Keratinocyte (primary cell): ENCODE measurements around the gene CFAP299.

ENCODE experiments used
- EZH2 ChIP-seq: IDR thresholded peaks from one replicate; pipeline ENCODE4 v1.6.1; 2012; ENCODE audit warnings: inconsistent platforms, mild to moderate bottlenecking, low read length, moderate library complexity
- TF ChIP-seq, protein P1 (sequence below), 3 experiments: IDR thresholded peaks in 1 of 3; conservative IDR thresholded peaks in 1 of 3; optimal IDR thresholded peaks in 1 of 3; 2 replicates in 2 of 3; 3 replicates in 1 of 3; pipeline versions ENCODE3 to v1.5.1; 2011; ENCODE audit warnings: low read length in 3 of 3, mild to moderate bottlenecking in 3 of 3, moderate library complexity in 2 of 3, control low read depth in 1 of 3, inconsistent platforms in 1 of 3; ENCODE audit not compliant: insufficient read depth in 2 of 3; ENCODE audit errors: extremely low read depth in 1 of 3

DNA sequence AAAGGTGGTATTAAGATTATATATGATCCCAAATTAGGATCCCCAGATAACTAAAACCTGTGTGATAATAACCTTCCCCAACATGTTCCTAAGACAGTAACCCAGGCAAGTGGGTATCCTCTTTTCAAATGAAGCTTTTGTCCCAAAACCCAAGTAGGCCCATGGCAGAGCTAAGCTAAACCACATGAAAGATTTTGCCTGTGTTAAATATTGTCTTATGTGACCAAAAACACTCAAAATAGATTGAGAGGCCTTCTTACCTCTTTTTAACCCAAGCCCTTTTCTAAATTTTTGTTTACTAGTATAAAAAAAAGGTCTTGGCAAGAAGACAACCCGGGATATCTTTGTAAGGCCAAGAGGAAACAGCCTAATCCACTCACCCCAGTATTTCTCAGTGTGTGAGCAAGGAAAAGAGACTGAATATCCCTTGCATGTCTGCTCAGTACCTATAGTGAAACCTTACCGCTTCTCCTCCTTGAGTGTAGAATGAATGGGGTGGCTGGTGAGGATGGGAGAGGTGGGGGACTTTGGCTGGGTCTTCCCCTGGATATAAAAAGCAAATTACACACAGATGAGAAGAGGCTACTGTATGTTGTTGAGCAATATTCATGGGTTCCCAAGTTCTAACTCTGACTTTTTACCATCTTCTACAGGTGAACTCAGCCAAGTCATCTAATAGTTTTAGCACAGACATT is 506.2 kb downstream of the CFAP299 start:
- TF ChIP-seq, protein P1, sequence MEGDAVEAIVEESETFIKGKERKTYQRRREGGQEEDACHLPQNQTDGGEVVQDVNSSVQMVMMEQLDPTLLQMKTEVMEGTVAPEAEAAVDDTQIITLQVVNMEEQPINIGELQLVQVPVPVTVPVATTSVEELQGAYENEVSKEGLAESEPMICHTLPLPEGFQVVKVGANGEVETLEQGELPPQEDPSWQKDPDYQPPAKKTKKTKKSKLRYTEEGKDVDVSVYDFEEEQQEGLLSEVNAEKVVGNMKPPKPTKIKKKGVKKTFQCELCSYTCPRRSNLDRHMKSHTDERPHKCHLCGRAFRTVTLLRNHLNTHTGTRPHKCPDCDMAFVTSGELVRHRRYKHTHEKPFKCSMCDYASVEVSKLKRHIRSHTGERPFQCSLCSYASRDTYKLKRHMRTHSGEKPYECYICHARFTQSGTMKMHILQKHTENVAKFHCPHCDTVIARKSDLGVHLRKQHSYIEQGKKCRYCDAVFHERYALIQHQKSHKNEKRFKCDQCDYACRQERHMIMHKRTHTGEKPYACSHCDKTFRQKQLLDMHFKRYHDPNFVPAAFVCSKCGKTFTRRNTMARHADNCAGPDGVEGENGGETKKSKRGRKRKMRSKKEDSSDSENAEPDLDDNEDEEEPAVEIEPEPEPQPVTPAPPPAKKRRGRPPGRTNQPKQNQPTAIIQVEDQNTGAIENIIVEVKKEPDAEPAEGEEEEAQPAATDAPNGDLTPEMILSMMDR (optimal IDR thresholded peaks at IDR 0.05 in 1 of 3, IDR thresholded peaks at IDR 0.05 in 1 of 3, conservative IDR thresholded peaks at IDR 0.05 in 1 of 3; ENCODE audit: extremely low read depth in 1 of 3, insufficient read depth in 2 of 3, low read length in 3 of 3): no peak
- TF ChIP-seq EZH2: no peak
